NK-92 (cell line): ENCODE results near the gene ACACB.

ENCODE experiments used
- DNase-seq: peaks from one replicate; lab custom pipeline; 2025; ENCODE audit not compliant: unreplicated experiment; lab: John Stamatoyannopoulos, UW

Gene ACACB

GRCh38 chr12:109292342-109292711 is 175.9 kb downstream of the ACACB start:
- DNase-seq: no peak

- no peak for DNase-seq
Measured at GRCh38 chr12:109293106-109293505, 176.7 kb downstream of the ACACB start.

DNA sequence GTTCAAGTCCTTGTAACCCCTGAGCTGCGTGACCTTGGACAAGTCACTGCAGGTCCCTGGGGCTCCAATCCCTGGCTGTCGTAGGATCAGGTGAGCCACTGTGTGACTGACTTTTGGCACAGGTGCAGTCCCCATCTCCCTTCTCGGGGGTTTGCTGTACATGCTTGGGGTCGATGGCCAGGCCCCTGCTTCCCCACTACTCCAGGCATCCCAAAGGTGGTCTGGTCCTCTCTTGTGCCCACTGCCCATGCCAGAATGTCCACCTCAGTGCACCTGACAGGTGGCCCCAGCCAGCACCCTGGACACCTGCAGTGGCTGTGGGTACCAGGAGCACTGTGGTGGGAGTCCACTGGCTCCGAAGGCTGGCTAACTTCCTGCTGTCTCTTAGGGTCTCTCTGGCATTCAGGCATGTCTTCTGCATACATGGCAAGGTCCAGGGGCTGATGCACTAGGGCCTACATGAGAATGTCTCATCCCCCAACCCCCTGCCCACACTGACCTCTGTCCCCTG is 178.0 kb downstream of the ACACB start:
- no peak for DNase-seq

GRCh38 chr12:109295764-109296425 is 179.5 kb downstream of the ACACB start:
- no peak for DNase-seq

GRCh38 chr12:109296431-109296830 is 180.0 kb downstream of the ACACB start:
- DNase-seq: no peak

- DNase-seq: no peak
Measured at GRCh38 chr12:109299849-109300248, 183.5 kb downstream of the ACACB start.

- no peak for DNase-seq
Measured at GRCh38 chr12:109301643-109302168, 185.3 kb downstream of the ACACB start.

DNA sequence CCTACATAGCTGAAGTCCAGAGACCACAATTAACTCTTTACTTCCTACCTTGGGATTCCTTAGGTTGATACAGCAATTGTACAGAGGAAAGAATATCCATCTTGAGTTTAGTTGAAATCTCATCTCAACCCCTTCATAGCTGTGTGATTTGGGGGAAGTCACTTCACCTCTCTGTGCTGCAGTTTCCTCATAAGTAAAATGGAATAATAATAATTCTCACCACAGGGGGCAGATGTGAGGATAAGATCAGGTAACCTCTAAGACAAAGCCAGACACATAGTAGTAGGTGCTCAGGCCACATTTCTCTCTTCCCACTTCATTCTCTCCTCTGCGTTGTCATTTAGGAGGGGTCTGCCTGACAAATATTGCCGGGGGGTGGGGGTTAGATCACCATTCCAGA is 186.0 kb downstream of the ACACB start:
- DNase-seq: no peak

- no peak for DNase-seq
Measured at GRCh38 chr12:109302770-109303169, 186.4 kb downstream of the ACACB start.

DNA sequence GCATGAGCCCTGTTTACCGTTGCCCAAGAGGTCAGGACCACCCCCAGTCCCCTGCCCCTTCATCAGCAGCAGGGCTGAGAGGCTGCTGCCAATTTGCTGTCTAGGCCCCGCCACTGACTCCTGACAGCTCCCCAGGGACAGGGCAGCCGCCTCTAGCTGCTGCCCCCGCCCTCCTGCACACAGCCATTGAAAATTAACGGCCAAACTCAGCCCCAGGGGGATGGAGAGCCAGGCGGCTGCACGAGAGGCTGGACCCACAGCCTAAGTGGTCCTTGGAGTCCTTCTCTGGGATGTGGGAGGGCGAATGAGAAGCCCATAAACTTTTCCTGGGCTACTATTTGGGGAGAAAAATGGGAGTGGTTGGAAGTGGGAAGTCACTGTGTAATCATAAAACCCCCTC is 188.1 kb downstream of the ACACB start:
- no peak for DNase-seq

- DNase-seq: no peak
Measured at GRCh38 chr12:109305547-109305946, 189.2 kb downstream of the ACACB start.

GRCh38 chr12:109307051-109307450 is 190.7 kb downstream of the ACACB start:
- DNase-seq: no peak

DNA sequence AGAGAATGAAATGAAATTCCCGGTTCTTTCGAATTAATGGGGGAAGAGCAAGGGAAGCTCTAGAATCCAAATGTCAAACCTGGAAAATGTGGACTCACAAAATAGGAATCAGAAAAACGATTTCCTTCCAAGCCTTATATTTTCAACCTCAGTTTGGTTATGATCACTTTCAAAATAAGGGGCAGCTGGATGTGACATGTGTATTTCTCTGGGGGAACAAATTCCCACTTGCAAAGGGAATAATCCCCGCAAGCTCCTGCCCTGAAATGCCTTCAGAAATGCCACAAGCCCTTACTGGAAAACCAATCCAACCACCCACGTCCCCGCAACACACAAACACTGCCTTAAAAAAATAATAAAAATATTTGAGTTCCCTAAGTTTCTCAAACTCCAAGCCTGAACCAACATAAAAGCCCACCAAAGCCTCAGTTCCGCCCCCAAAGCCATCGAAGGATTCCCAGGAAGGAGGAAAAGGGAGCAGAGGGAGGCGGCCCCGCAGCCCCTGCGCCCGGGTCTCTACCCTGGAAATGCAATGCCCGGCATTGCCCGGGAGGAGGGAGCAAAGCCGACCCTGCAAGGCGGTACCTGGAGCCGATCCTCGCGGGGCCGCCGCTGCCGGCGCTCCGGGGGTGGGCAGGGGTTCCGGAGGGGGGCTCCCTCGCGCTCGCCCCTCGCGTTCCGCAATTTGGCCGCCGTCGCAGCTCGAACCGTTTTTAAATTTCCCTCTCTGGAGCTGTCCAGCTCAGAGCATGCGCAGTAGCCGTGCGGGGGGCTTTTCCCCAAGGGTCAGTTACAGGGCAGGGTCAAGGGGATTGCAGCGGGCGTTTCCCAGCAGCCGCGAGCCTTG is 192.4 kb downstream of the ACACB start, which contains the start of gene FOXN4:
TSS of gene FOXN4 (minus strand) at position 751 of the 847 bp plus-strand sequence. CDS start 963 bp downstream, outside the sequence.
- DNase-seq: no peak

DNA sequence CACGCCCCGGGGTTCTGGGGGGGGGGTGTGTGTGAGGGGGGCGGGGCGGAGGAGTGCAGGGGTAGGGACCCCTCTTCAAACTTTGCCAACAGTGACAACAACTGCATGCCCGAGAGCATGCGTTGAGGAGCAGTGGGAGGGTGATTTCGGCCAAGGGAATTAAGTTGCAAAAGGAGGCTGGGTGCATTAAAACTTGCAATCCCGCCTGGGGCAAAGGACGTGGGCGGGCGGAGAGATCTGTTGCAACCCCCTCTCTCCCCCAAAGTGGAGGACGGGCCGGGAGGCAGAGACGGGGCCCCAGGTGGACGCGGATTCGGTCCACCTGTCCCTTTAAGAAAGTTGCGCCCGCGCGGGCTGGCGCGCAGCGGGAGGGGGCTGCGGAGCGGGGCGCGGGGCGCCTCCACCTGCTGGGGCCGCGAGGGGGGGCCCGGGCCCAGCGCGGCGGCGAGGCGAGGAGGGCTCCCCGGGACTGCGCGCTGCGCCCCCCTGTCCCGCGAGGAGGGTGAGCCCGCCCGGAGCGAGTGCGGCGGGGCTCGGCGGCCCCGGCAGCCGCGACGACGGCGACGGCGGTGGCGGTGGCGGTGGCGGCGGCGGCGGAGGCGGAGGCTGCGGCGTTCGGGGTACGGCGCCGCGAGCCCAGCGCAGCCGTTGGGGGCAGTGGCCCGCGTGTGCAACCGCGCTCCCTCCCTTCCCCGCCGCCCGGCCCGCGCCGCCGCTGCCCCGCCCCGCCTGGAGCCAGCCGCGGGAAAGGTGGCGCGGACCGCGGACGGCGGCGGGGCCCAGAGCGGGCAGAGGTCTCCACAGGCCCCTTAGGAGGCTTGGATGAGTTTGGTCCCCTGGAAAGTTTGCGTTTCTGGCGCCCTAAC is 193.2 kb downstream of the ACACB start:
- DNase-seq: no peak

- DNase-seq: no peak
Measured at GRCh38 chr12:109310247-109311125, 194.1 kb downstream of the ACACB start.
